Activated CD4-positive, alpha-beta T cell treated with anti-CD3 and anti-CD28 coated beads, Interleukin-2, amount 10 ng/mL, durations not matched to agents 7 days and 5 days (primary cell): ENCODE results near the gene MRGPRF. TPM values are rescaled to one million over a fixed set of nuclear protein-coding genes. Genes with fewer than 3 reads are reported as not detected.

ENCODE experiments used
- CTCF ChIA-PET: fragments of 350-600 bp; sonication (Branson Sonifier 250); formaldehyde crosslinking; loops from one replicate; lab custom pipeline; 2021; ENCODE audit warnings: antibody characterized with exemption; lab: Charles Lee
- POLR2A ChIA-PET: fragments of 350-600 bp; sonication (Branson Sonifier 250); formaldehyde crosslinking; loops from one replicate; lab custom pipeline; 2021; ENCODE audit warnings: antibody characterized with exemption; lab: Charles Lee
- DNase-seq: peaks from one replicate; pipeline ENCODE4 v3.0.0-alpha.2; 2020
- H3K27ac Mint-ChIP-seq: one replicate; pipeline ENCODE4 v1.8.0; 2021; ENCODE audit warnings: mild to moderate bottlenecking, moderate library complexity, mixed read lengths
- H3K27me3 Mint-ChIP-seq: one replicate; pipeline ENCODE4 v1.8.0; 2021; ENCODE audit warnings: mixed read lengths
- H3K36me3 Mint-ChIP-seq: one replicate; pipeline ENCODE4 v1.8.0; 2021; ENCODE audit warnings: low read depth, mixed read lengths
- H3K4me1 Mint-ChIP-seq: one replicate; pipeline ENCODE4 v1.8.0; 2021; ENCODE audit warnings: mixed read lengths
- H3K4me3 Mint-ChIP-seq: one replicate; pipeline ENCODE4 v1.8.0; 2021; ENCODE audit warnings: mild to moderate bottlenecking, moderate library complexity, mixed read lengths
- H3K9me3 Mint-ChIP-seq: one replicate; pipeline ENCODE4 v1.8.0; 2021; ENCODE audit warnings: mixed read lengths
- total RNA-seq, 2 experiments: library from RNA; stranded (reverse); gene quantifications; one replicate each; pipeline ENCODE4 v1.2.3, GENCODE V29; 2021

MRGPRF gene
- total RNA-seq, result not detected

GRCh38 chr11:69013009-69013951 lies at the start of gene MRGPRF:
MRGPRF (minus strand) TSS chr11:69013246; CDS start chr11:69009901, 3,345 bp downstream.
- DNase-seq, result no peak
- no peak within 1 kb of the TSS for H3K27ac Mint-ChIP-seq
- H3K4me3 Mint-ChIP-seq, result no peak within 1 kb of the TSS
- H3K27me3 Mint-ChIP-seq, result peaks cover 24% of the 10 kb centered on the region
- CTCF ChIA-PET, result interaction anchor here (1.1 kb wide), 1 partner anchor 20 kb away, joined by 4 read pairs; no protein-coding TSS in a partner anchor
- peaks cover 5% of the 10 kb centered on the region for H3K4me1 Mint-ChIP-seq
- no peaks in the 10 kb centered on the region for H3K36me3 Mint-ChIP-seq
- no peaks in the 10 kb centered on the region for H3K9me3 Mint-ChIP-seq
- POLR2A ChIA-PET, result interaction anchor here (0.6 kb wide), 1 partner anchor 245 kb away, joined by 3 read pairs; no protein-coding TSS in a partner anchor

- Mint-ChIP-seq H3K4me3 (no peak overlapping the region), H3K36me3 (no peaks in the 10 kb centered on the region), H3K9me3 (no peaks in the 10 kb centered on the region), H3K4me1 (no peaks in the 10 kb centered on the region), H3K27ac (no peak overlapping the region), H3K27me3 (no peaks in the 10 kb centered on the region)
- ChIA-PET POLR2A (no interaction called here), CTCF (interaction anchor here (1.1 kb wide), 1 partner anchor 10 kb away, joined by 3 read pairs; no protein-coding TSS in a partner anchor)
- DNase-seq, result no peak
Observed at GRCh38 chr11:69062169-69062855, 49.3 kb upstream of the MRGPRF start.

- ChIA-PET POLR2A (no interaction called here), CTCF (no interaction called here)
- Mint-ChIP-seq H3K36me3 (no peaks in the 10 kb centered on the region), H3K9me3 (no peaks in the 10 kb centered on the region), H3K4me1 (no peaks in the 10 kb centered on the region), H3K27ac (no peak overlapping the region), H3K27me3 (no peaks in the 10 kb centered on the region), H3K4me3 (no peak overlapping the region)
- no peak for DNase-seq
Observed at GRCh38 chr11:69061713-69062053, 48.6 kb upstream of the MRGPRF start.

- POLR2A ChIA-PET, result no interaction called here
- H3K27me3 Mint-ChIP-seq, result no peaks in the 10 kb centered on the region
- H3K27ac Mint-ChIP-seq, result no peak overlapping the region
- CTCF ChIA-PET, result no interaction called here
- no peak overlapping the region for H3K4me3 Mint-ChIP-seq
- H3K4me1 Mint-ChIP-seq, result peaks cover 3% of the 10 kb centered on the region
- H3K36me3 Mint-ChIP-seq, result no peaks in the 10 kb centered on the region
- H3K9me3 Mint-ChIP-seq, result no peaks in the 10 kb centered on the region
- DNase-seq, result no peak
Observed at GRCh38 chr11:69060806-69061712, 48.0 kb upstream of the MRGPRF start.

- Mint-ChIP-seq H3K9me3 (no peaks in the 10 kb centered on the region), H3K4me3 (no peak overlapping the region), H3K27me3 (no peaks in the 10 kb centered on the region), H3K36me3 (no peaks in the 10 kb centered on the region), H3K4me1 (peaks cover 3% of the 10 kb centered on the region), H3K27ac (no peak overlapping the region)
- POLR2A ChIA-PET, result no interaction called here
- no peak for DNase-seq
- CTCF ChIA-PET, result no interaction called here
Observed at GRCh38 chr11:69059985-69060384, 46.9 kb upstream of the MRGPRF start.

GRCh38 chr11:69059429-69059828 lies 46.4 kb upstream of the MRGPRF start:
- ChIA-PET POLR2A (no interaction called here), CTCF (no interaction called here)
- Mint-ChIP-seq H3K4me3 (no peak overlapping the region), H3K27ac (no peak overlapping the region), H3K27me3 (no peaks in the 10 kb centered on the region), H3K9me3 (no peaks in the 10 kb centered on the region), H3K36me3 (no peaks in the 10 kb centered on the region), H3K4me1 (peaks cover 3% of the 10 kb centered on the region)
- DNase-seq, result no peak

GRCh38 chr11:69058511-69059270 lies 45.6 kb upstream of the MRGPRF start:
- POLR2A ChIA-PET, result no interaction called here
- CTCF ChIA-PET, result interaction anchor here (0.6 kb wide), 1 partner anchor 12 kb away, joined by 3 read pairs; no protein-coding TSS in a partner anchor
- Mint-ChIP-seq H3K27ac (peak overlapping the region; percentile 64), H3K36me3 (no peaks in the 10 kb centered on the region), H3K4me3 (no peak overlapping the region), H3K27me3 (no peaks in the 10 kb centered on the region), H3K9me3 (no peaks in the 10 kb centered on the region), H3K4me1 (peaks cover 3% of the 10 kb centered on the region)
- DNase-seq, result no peak

GRCh38 chr11:69057801-69058200 lies 44.8 kb upstream of the MRGPRF start:
- POLR2A ChIA-PET, result no interaction called here

GRCh38 chr11:69057236-69057635 lies 44.2 kb upstream of the MRGPRF start:
- CTCF ChIA-PET, result no interaction called here
- POLR2A ChIA-PET, result no interaction called here
- no peaks in the 10 kb centered on the region for H3K9me3 Mint-ChIP-seq
- H3K4me3 Mint-ChIP-seq, result no peak overlapping the region
- no peak overlapping the region for H3K27ac Mint-ChIP-seq
- no peaks in the 10 kb centered on the region for H3K27me3 Mint-ChIP-seq
- no peak for DNase-seq
- H3K36me3 Mint-ChIP-seq, result no peaks in the 10 kb centered on the region
- peaks cover 3% of the 10 kb centered on the region for H3K4me1 Mint-ChIP-seq

More at GRCh38 chr11:69057801-69058200, 44.8 kb upstream of the MRGPRF start:
- H3K4me3 Mint-ChIP-seq, result no peak overlapping the region
- no peaks in the 10 kb centered on the region for H3K9me3 Mint-ChIP-seq
- DNase-seq, result no peak
- H3K27ac Mint-ChIP-seq, result no peak overlapping the region
- H3K27me3 Mint-ChIP-seq, result no peaks in the 10 kb centered on the region
- H3K36me3 Mint-ChIP-seq, result no peaks in the 10 kb centered on the region
- CTCF ChIA-PET, result interaction anchor here (0.6 kb wide), 1 partner anchor 13 kb away, joined by 3 read pairs; no protein-coding TSS in a partner anchor
- H3K4me1 Mint-ChIP-seq, result peaks cover 3% of the 10 kb centered on the region

GRCh38 chr11:69055598-69056516 lies 42.8 kb upstream of the MRGPRF start:
- ChIA-PET CTCF (no interaction called here), POLR2A (no interaction called here)
- Mint-ChIP-seq H3K4me3 (no peak overlapping the region), H3K4me1 (peaks cover 14% of the 10 kb centered on the region), H3K27me3 (no peaks in the 10 kb centered on the region), H3K9me3 (no peaks in the 10 kb centered on the region), H3K27ac (peak overlapping the region; percentile 2), H3K36me3 (no peaks in the 10 kb centered on the region)
- DNase-seq, result no peak

- Mint-ChIP-seq H3K27ac (no peak overlapping the region), H3K4me3 (no peak overlapping the region), H3K9me3 (no peaks in the 10 kb centered on the region), H3K4me1 (peaks cover 19% of the 10 kb centered on the region), H3K27me3 (no peaks in the 10 kb centered on the region), H3K36me3 (no peaks in the 10 kb centered on the region)
- ChIA-PET CTCF (interaction anchor here (0.6 kb wide), 1 partner anchor 660 kb away, joined by 3 read pairs; no protein-coding TSS in a partner anchor), POLR2A (no interaction called here)
- no peak for DNase-seq
Observed at GRCh38 chr11:69055212-69055586, 42.2 kb upstream of the MRGPRF start.
